ENCODE results near the gene SOD1.
A peak's percentile ranks its signal among the peaks of the same experiment; 100 is the strongest.
"Not testable (repeated sequence)": the region's sequence is repeated elsewhere in the genome, so short reads cannot be mapped to it uniquely, and the experiment has no call there.

SOD1 gene

GRCh38 chr21:31659536-31660258 lies at the start of gene SOD1:
Gene SOD1, plus strand, starts transcription at chr21:31659693. Its CDS starts 77 bp downstream, at chr21:31659770.
- H3K36me3 ChIP-seq (ENCODE audit: control insufficient read depth, insufficient read depth, low read length): peaks cover 8% of the 10 kb centered on the region
- H3K4me1 ChIP-seq (ENCODE audit: control insufficient read depth, insufficient read depth, low read length): peaks cover 6% of the 10 kb centered on the region
- H3K27ac ChIP-seq (ENCODE audit: low read depth, low read length): peak within 1 kb of the TSS; percentile 77
- no peaks in the 10 kb centered on the region for H3K27me3 ChIP-seq (ENCODE audit: control insufficient read depth, insufficient read depth, low read length)
- peak within 1 kb of the TSS; percentile 100 for H3K4me3 ChIP-seq (ENCODE audit: low read length)
- peak within 1 kb of the TSS; percentile 90 for H3K9ac ChIP-seq (ENCODE audit: low read length)

- H3K4me1 ChIP-seq (ENCODE audit: control insufficient read depth, insufficient read depth, low read length): no peaks in the 10 kb centered on the region
- H3K27ac ChIP-seq (ENCODE audit: low read depth, low read length): no peak overlapping the region
- H3K27me3 ChIP-seq (ENCODE audit: control insufficient read depth, insufficient read depth, low read length): no peaks in the 10 kb centered on the region
- H3K9ac ChIP-seq (ENCODE audit: low read length): no peak overlapping the region
- no peak overlapping the region for H3K4me3 ChIP-seq (ENCODE audit: low read length)
- no peaks in the 10 kb centered on the region for H3K36me3 ChIP-seq (ENCODE audit: control insufficient read depth, insufficient read depth, low read length)
These were observed 48.0 kb upstream of the SOD1 start for GRCh38 chr21:31611445-31611844.

DNA sequence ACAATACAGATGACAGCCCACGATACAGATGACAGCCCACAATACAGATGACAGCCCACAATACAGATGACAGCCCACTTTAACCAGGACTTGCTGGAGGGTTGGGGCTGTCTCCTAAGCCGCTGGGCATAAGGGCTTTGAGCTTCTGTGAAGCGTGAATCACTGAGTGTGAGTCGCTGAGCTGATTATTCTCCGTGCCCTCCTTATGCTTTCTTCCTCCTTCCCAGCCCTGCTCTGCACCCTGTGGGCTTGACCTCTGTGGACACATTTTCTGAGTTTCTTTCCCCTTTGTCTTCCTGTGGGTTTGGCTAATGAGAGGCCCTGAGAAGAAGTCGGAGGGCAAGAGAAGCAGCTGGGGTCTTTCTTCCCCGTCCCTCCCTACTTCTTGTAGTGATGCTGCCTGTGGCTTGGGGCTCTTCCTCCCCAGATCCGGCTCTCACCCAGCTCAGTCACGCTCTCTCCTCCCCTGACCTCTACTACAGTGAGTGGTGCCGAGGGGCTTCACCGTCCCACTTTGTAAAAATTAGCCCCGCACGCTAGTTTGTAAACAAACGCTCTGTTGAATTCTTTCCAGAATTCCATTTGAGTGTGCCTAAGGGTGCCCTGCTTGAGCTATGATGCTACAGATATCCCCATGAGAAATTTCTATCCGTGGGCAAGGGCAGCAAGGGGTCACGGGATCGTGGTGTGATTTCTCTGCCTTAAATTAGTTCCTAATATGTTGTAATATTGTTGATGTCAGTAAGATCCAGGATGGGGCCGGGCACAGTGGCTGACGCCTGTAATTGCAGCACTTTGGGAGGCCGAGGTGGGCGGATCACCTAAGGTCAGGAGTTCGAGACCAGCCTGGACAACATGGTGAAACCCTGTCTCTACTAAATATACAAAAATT lies 46.4 kb upstream of the SOD1 start:
- Histone ChIP-seq H3K4me3 (ENCODE audit: low read length) (no peak overlapping the region), H3K27ac (ENCODE audit: low read depth, low read length) (no peak overlapping the region), H3K27me3 (ENCODE audit: control insufficient read depth, insufficient read depth, low read length) (no peaks in the 10 kb centered on the region), H3K36me3 (ENCODE audit: control insufficient read depth, insufficient read depth, low read length) (no peaks in the 10 kb centered on the region), H3K9ac (ENCODE audit: low read length) (no peak overlapping the region), H3K4me1 (ENCODE audit: control insufficient read depth, insufficient read depth, low read length) (no peaks in the 10 kb centered on the region)

GRCh38 chr21:31614705-31615104 lies 44.8 kb upstream of the SOD1 start:
- Histone ChIP-seq H3K4me3 (ENCODE audit: low read length) (no peak overlapping the region), H3K36me3 (ENCODE audit: control insufficient read depth, insufficient read depth, low read length) (no peaks in the 10 kb centered on the region), H3K4me1 (ENCODE audit: control insufficient read depth, insufficient read depth, low read length) (no peaks in the 10 kb centered on the region), H3K27ac (ENCODE audit: low read depth, low read length) (no peak overlapping the region), H3K27me3 (ENCODE audit: control insufficient read depth, insufficient read depth, low read length) (no peaks in the 10 kb centered on the region), H3K9ac (ENCODE audit: low read length) (no peak overlapping the region)

- no peaks in the 10 kb centered on the region for H3K27me3 ChIP-seq (ENCODE audit: control insufficient read depth, insufficient read depth, low read length)
- no peak overlapping the region for H3K9ac ChIP-seq (ENCODE audit: low read length)
- H3K36me3 ChIP-seq (ENCODE audit: control insufficient read depth, insufficient read depth, low read length): no peaks in the 10 kb centered on the region
- H3K27ac ChIP-seq (ENCODE audit: low read depth, low read length): no peak overlapping the region
- no peak overlapping the region for H3K4me3 ChIP-seq (ENCODE audit: low read length)
- H3K4me1 ChIP-seq (ENCODE audit: control insufficient read depth, insufficient read depth, low read length): no peaks in the 10 kb centered on the region
These were observed 43.3 kb upstream of the SOD1 start for GRCh38 chr21:31616216-31616615.

- Histone ChIP-seq H3K27me3 (ENCODE audit: control insufficient read depth, insufficient read depth, low read length) (no peaks in the 10 kb centered on the region), H3K4me3 (ENCODE audit: low read length) (no peak overlapping the region), H3K9ac (ENCODE audit: low read length) (no peak overlapping the region), H3K4me1 (ENCODE audit: control insufficient read depth, insufficient read depth, low read length) (no peaks in the 10 kb centered on the region), H3K27ac (ENCODE audit: low read depth, low read length) (no peak overlapping the region), H3K36me3 (ENCODE audit: control insufficient read depth, insufficient read depth, low read length) (no peaks in the 10 kb centered on the region)
These were observed 40.6 kb upstream of the SOD1 start for GRCh38 chr21:31618696-31619430.

DNA sequence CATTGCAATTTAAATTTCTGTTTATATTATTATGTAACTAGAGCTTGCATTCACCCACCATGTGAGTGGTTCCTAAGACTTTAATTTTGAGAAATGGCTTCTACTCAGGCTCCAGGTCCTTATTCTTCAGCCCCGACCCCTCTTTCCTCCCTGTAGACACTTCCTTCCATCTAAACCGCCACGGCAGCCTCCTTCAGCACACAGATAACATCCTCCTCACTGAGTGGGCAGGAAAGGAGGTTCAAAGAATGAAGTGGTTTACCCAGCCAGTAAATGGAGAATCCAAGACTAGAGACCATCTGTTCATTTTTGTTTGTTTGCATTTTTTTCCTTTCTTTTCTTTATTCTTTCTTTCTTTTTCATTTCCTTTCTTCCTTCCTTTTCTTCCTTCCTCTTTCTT lies 37.1 kb upstream of the SOD1 start:
- H3K27ac ChIP-seq (ENCODE audit: low read depth, low read length): no peak overlapping the region
- no peak overlapping the region for H3K4me3 ChIP-seq (ENCODE audit: low read length)
- H3K9ac ChIP-seq (ENCODE audit: low read length): no peak overlapping the region
- no peaks in the 10 kb centered on the region for H3K27me3 ChIP-seq (ENCODE audit: control insufficient read depth, insufficient read depth, low read length)
- no peaks in the 10 kb centered on the region for H3K36me3 ChIP-seq (ENCODE audit: control insufficient read depth, insufficient read depth, low read length)
- H3K4me1 ChIP-seq (ENCODE audit: control insufficient read depth, insufficient read depth, low read length): no peaks in the 10 kb centered on the region

DNA sequence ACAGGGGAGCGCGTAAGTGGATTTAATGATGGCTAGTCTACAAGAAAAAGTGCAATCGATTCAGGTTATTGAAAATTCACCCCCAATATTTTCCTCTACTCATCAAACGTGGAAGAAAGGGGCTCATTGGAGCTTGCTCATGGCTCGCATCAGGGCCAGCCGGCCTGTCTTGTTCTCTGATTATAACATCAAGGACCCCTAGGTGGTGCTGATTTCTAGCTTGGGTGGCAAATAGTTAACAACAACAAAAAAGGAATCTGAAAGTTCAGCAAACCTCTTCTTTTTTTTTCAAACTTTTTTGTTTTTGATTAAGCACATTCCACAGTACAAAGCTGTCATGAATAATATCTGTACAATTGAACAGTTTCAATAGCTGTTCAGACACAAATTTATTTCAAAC lies 35.8 kb upstream of the SOD1 start:
- no peak overlapping the region for H3K9ac ChIP-seq (ENCODE audit: low read length)
- no peaks in the 10 kb centered on the region for H3K36me3 ChIP-seq (ENCODE audit: control insufficient read depth, insufficient read depth, low read length)
- H3K4me3 ChIP-seq (ENCODE audit: low read length): no peak overlapping the region
- no peaks in the 10 kb centered on the region for H3K4me1 ChIP-seq (ENCODE audit: control insufficient read depth, insufficient read depth, low read length)
- H3K27ac ChIP-seq (ENCODE audit: low read depth, low read length): no peak overlapping the region
- no peaks in the 10 kb centered on the region for H3K27me3 ChIP-seq (ENCODE audit: control insufficient read depth, insufficient read depth, low read length)

DNA sequence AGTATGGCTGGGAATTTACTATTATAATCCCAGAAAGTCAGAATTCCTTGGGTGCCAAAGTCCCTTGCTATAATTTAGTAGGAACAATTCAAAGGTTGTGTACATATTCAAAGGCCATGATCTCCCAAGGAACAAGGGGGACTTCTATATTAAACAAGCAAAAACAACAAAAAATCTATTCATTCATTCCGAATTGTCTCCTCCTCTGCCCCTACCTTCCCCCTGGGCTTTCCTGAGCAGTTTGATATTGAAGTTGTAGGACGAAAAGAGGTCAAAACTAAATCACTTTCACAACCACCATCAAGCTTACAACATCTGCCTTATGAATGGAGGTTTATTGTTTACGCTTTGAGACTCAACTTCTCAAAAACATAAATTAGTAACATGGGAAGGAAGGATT lies 35.3 kb upstream of the SOD1 start:
- no peak overlapping the region for H3K9ac ChIP-seq (ENCODE audit: low read length)
- no peaks in the 10 kb centered on the region for H3K36me3 ChIP-seq (ENCODE audit: control insufficient read depth, insufficient read depth, low read length)
- no peaks in the 10 kb centered on the region for H3K4me1 ChIP-seq (ENCODE audit: control insufficient read depth, insufficient read depth, low read length)
- H3K27me3 ChIP-seq (ENCODE audit: control insufficient read depth, insufficient read depth, low read length): no peaks in the 10 kb centered on the region
- H3K4me3 ChIP-seq (ENCODE audit: low read length): no peak overlapping the region
- H3K27ac ChIP-seq (ENCODE audit: low read depth, low read length): no peak overlapping the region

DNA sequence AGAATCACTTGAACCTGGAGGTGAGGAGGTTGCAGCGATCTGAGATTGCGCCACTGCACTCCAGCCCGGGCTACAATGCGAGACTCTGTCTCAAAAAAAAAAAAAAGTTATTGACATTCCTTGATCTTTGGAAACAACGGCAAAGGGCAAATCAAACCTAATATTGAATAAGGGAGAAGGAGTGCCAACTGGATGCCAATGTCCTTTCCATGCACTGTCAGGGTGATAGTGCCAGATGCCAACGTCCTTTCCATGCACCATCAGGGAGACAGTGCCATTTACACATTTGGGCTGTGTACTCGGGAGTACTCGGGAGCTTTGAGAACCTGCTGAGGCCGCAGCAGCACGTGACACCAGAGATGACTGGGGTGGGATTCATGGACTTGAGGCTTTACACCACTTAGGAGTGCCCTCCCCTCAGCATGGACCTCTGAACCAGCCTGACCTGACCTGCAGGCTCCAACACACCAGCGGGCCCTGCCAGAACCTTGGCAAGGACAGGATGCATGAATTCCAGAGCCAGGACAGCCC lies 34.5 kb upstream of the SOD1 start:
- no peak overlapping the region for H3K27ac ChIP-seq (ENCODE audit: low read depth, low read length)
- H3K36me3 ChIP-seq (ENCODE audit: control insufficient read depth, insufficient read depth, low read length): no peaks in the 10 kb centered on the region
- H3K4me1 ChIP-seq (ENCODE audit: control insufficient read depth, insufficient read depth, low read length): no peaks in the 10 kb centered on the region
- H3K9ac ChIP-seq (ENCODE audit: low read length): no peak overlapping the region
- no peak overlapping the region for H3K4me3 ChIP-seq (ENCODE audit: low read length)
- no peaks in the 10 kb centered on the region for H3K27me3 ChIP-seq (ENCODE audit: control insufficient read depth, insufficient read depth, low read length)

DNA sequence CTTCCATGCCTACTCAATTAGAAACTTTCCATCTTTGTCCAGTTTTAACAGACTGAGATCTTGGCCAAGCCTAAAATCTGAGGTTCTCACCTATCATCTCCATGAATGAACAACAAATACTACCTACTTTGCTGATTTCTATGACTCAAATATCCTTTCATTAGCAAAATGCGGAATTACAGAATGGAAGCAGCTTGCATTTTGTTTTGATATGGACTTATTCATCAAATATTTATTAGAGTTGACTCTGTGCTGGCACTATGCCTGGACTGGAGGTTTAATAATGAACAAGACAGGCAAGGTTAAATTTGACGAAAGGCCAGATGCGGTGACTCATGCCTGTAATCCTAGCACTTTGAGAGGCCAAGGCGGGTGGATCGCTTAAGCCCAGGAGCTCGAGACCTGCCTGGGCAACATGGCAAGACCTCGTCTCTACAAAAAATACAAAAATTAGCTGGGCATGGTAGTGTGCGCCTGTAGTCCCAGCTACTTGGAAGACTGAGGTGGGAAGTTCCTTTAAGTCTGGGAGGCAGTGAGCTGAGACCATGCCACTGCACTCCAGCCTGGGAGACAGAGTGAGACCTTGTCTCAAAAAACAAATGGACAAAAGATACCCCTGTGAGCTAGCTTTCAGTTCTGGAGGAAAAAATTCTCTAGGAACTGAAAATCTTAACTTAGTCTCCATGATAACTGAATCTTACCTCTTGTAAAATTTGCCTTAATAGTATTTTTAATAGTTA lies 29.4 kb upstream of the SOD1 start:
- Histone ChIP-seq H3K27me3 (ENCODE audit: control insufficient read depth, insufficient read depth, low read length) (no peaks in the 10 kb centered on the region), H3K4me1 (ENCODE audit: control insufficient read depth, insufficient read depth, low read length) (no peaks in the 10 kb centered on the region), H3K36me3 (ENCODE audit: control insufficient read depth, insufficient read depth, low read length) (no peaks in the 10 kb centered on the region), H3K9ac (ENCODE audit: low read length) (no peak overlapping the region), H3K27ac (ENCODE audit: low read depth, low read length) (no peak overlapping the region), H3K4me3 (ENCODE audit: low read length) (no peak overlapping the region)

DNA sequence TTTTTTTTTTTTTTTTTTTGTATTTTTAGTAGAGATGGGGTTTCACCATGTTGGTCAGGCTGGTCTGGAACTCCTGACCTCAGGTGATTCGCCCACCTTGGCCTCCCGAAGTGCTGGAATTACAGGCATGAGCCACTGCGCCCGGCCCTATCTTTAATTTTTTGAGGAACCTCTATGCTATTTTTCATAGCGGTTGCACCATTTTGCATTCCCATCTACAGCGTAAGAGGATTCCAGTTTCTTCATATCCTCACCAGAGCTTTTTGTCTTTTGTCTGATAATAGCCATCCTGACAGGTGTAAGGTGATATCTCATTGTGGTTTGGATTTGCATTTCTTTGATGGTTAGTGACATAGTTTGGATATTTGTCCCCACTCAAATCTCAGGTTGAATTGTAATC lies 27.6 kb upstream of the SOD1 start:
- not testable (repeated sequence) for H3K27ac ChIP-seq (ENCODE audit: low read depth, low read length); H3K36me3 ChIP-seq (ENCODE audit: control insufficient read depth, insufficient read depth, low read length); H3K27me3 ChIP-seq (ENCODE audit: control insufficient read depth, insufficient read depth, low read length); H3K4me3 ChIP-seq (ENCODE audit: low read length); H3K4me1 ChIP-seq (ENCODE audit: control insufficient read depth, insufficient read depth, low read length); H3K9ac ChIP-seq (ENCODE audit: low read length)
